ENCODE results near the gene PFDN2. TPM values are rescaled to one million over a fixed set of nuclear protein-coding genes. Genes with fewer than 3 reads are reported as not detected.

The PFDN2 gene
- total and polyA plus RNA-seq, 10 of the 15 experiments (the other 5 are each of a cell fraction or from before 2014, with no cell fraction given): 30.0 to 141 (median 80.5) TPM

GRCh38 chr1:161096015-161096414 lies 21.8 kb downstream of the PFDN2 start (continued):
- TF ChIP-seq RB1 (IDR thresholded peaks at IDR 0.05; ENCODE audit: borderline replicate concordance) (no peak), BHLHE40 (IDR thresholded peaks at IDR 0.05; ENCODE audit: borderline replicate concordance in 1 of 2, low read depth in 2 of 2, low read length in 1 of 2) (peak; percentile 57 to 69; a peak in 3 of 4 replicates), JUNB (IDR thresholded peaks at IDR 0.05) (peak; percentile 24; the same call in 1 of the 2 replicates), CBFB (IDR thresholded peaks at IDR 0.05; ENCODE audit: low read depth) (no peak), ATF7 (IDR thresholded peaks at IDR 0.05; ENCODE audit: low read depth) (peak; percentile 74), ZNF384 (IDR thresholded peaks at IDR 0.05; ENCODE audit: borderline replicate concordance, low read depth, low read length) (no peak), ZNF217 (IDR thresholded peaks at IDR 0.05) (no peak), ESRRA (IDR thresholded peaks at IDR 0.05; ENCODE audit: low read length) (peak; percentile 99), FOXM1 (IDR thresholded peaks at IDR 0.05; ENCODE audit: low read depth, low read length) (no peak), RCOR1 (conservative IDR thresholded peaks at IDR 0.05; ENCODE audit: low read depth, low read length) (no peak), MTA2 (IDR thresholded peaks at IDR 0.05; ENCODE audit: low read depth) (peak; percentile 85), SIX5 (IDR thresholded peaks at IDR 0.05; ENCODE audit: low read depth, low read length, severe bottlenecking) (no peak), MTA3 (IDR thresholded peaks at IDR 0.05; ENCODE audit: borderline replicate concordance, low read length) (peak; percentile 46; the same call in 1 of the 2 replicates), WRNIP1 (IDR thresholded peaks at IDR 0.05; ENCODE audit: borderline replicate concordance, low read depth, low read length) (no peak)
- TF ChIP-seq, protein P1, sequence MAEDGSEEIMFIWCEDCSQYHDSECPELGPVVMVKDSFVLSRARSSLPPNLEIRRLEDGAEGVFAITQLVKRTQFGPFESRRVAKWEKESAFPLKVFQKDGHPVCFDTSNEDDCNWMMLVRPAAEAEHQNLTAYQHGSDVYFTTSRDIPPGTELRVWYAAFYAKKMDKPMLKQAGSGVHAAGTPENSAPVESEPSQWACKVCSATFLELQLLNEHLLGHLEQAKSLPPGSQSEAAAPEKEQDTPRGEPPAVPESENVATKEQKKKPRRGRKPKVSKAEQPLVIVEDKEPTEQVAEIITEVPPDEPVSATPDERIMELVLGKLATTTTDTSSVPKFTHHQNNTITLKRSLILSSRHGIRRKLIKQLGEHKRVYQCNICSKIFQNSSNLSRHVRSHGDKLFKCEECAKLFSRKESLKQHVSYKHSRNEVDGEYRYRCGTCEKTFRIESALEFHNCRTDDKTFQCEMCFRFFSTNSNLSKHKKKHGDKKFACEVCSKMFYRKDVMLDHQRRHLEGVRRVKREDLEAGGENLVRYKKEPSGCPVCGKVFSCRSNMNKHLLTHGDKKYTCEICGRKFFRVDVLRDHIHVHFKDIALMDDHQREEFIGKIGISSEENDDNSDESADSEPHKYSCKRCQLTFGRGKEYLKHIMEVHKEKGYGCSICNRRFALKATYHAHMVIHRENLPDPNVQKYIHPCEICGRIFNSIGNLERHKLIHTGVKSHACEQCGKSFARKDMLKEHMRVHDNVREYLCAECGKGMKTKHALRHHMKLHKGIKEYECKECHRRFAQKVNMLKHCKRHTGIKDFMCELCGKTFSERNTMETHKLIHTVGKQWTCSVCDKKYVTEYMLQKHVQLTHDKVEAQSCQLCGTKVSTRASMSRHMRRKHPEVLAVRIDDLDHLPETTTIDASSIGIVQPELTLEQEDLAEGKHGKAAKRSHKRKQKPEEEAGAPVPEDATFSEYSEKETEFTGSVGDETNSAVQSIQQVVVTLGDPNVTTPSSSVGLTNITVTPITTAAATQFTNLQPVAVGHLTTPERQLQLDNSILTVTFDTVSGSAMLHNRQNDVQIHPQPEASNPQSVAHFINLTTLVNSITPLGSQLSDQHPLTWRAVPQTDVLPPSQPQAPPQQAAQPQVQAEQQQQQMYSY (CRISPR knock-in tag; IDR thresholded peaks at IDR 0.05): no peak
- TF ChIP-seq, protein P2, sequence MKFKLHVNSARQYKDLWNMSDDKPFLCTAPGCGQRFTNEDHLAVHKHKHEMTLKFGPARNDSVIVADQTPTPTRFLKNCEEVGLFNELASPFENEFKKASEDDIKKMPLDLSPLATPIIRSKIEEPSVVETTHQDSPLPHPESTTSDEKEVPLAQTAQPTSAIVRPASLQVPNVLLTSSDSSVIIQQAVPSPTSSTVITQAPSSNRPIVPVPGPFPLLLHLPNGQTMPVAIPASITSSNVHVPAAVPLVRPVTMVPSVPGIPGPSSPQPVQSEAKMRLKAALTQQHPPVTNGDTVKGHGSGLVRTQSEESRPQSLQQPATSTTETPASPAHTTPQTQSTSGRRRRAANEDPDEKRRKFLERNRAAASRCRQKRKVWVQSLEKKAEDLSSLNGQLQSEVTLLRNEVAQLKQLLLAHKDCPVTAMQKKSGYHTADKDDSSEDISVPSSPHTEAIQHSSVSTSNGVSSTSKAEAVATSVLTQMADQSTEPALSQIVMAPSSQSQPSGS (IDR thresholded peaks at IDR 0.05; ENCODE audit: low read length): no peak
- TF ChIP-seq, protein P3, sequence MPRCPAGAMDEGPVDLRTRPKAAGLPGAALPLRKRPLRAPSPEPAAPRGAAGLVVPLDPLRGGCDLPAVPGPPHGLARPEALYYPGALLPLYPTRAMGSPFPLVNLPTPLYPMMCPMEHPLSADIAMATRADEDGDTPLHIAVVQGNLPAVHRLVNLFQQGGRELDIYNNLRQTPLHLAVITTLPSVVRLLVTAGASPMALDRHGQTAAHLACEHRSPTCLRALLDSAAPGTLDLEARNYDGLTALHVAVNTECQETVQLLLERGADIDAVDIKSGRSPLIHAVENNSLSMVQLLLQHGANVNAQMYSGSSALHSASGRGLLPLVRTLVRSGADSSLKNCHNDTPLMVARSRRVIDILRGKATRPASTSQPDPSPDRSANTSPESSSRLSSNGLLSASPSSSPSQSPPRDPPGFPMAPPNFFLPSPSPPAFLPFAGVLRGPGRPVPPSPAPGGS (IDR thresholded peaks at IDR 0.05; ENCODE audit: borderline replicate concordance, insufficient read depth, low read depth, low read length, poor library complexity, severe bottlenecking): no peak
- TF ChIP-seq, protein P4, sequence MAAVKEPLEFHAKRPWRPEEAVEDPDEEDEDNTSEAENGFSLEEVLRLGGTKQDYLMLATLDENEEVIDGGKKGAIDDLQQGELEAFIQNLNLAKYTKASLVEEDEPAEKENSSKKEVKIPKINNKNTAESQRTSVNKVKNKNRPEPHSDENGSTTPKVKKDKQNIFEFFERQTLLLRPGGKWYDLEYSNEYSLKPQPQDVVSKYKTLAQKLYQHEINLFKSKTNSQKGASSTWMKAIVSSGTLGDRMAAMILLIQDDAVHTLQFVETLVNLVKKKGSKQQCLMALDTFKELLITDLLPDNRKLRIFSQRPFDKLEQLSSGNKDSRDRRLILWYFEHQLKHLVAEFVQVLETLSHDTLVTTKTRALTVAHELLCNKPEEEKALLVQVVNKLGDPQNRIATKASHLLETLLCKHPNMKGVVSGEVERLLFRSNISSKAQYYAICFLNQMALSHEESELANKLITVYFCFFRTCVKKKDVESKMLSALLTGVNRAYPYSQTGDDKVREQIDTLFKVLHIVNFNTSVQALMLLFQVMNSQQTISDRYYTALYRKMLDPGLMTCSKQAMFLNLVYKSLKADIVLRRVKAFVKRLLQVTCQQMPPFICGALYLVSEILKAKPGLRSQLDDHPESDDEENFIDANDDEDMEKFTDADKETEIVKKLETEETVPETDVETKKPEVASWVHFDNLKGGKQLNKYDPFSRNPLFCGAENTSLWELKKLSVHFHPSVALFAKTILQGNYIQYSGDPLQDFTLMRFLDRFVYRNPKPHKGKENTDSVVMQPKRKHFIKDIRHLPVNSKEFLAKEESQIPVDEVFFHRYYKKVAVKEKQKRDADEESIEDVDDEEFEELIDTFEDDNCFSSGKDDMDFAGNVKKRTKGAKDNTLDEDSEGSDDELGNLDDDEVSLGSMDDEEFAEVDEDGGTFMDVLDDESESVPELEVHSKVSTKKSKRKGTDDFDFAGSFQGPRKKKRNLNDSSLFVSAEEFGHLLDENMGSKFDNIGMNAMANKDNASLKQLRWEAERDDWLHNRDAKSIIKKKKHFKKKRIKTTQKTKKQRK (IDR thresholded peaks at IDR 0.05; ENCODE audit: low read depth, low read length): no peak
